IgD-negative memory B cell (primary cell): ENCODE measurements around the gene OS9. TPM values are rescaled to one million over a fixed set of nuclear protein-coding genes. Genes with fewer than 3 reads are reported as not detected.
"Not testable (repeated sequence)": the region's sequence is repeated elsewhere in the genome, so short reads cannot be mapped to it uniquely, and the experiment has no call there.

Experiments used
- H3K27ac Mint-ChIP-seq, 3 donors: one replicate each; pipeline ENCODE4 v1.8.0; 2020 to 2022; ENCODE audit warnings: mild to moderate bottlenecking in 3 of 3, mixed read lengths in 3 of 3, moderate library complexity in 1 of 3
- H3K27me3 Mint-ChIP-seq: one replicate; pipeline ENCODE4 v1.8.0; 2021; ENCODE audit warnings: mixed read lengths
- H3K36me3 Mint-ChIP-seq: one replicate; pipeline ENCODE4 v1.8.0; 2020; ENCODE audit warnings: mild to moderate bottlenecking, mixed read lengths
- H3K4me1 Mint-ChIP-seq, 3 donors: one replicate each; pipeline ENCODE4 v1.8.0; 2020 to 2022; ENCODE audit warnings: mixed read lengths in 3 of 3, mild to moderate bottlenecking in 1 of 3
- H3K4me3 Mint-ChIP-seq, 4 donors: one replicate each; pipeline ENCODE4 v1.8.0; 2020 to 2022; ENCODE audit warnings: mild to moderate bottlenecking in 4 of 4, mixed read lengths in 4 of 4, moderate library complexity in 3 of 4
- H3K9me3 Mint-ChIP-seq, 3 donors: one replicate each; pipeline ENCODE4 v1.8.0; 2020 to 2021; ENCODE audit warnings: mixed read lengths in 3 of 3, mild to moderate bottlenecking in 1 of 3
- polyA plus RNA-seq: library from polyadenylated mRNA; unstranded; fragments of 300-500 nt; fragmentation: Illumina TruSeq; gene quantifications from one replicate; pipeline ENCODE4 v1.2.3, GENCODE V29; 2021

OS9 gene
- 70.4 TPM for polyA plus RNA-seq

GRCh38 chr12:57693659-57694458 lies at the start of gene OS9:
Gene OS9 (plus strand): TSS chr12:57694132. CDS start chr12:57694162, 30 bp downstream.
- Mint-ChIP-seq H3K9me3 (no peaks in the 10 kb centered on the region), H3K4me3 (no peak within 1 kb of the TSS), H3K36me3 (peaks cover 5% of the 10 kb centered on the region), H3K27ac (no peak within 1 kb of the TSS), H3K4me1 (peaks cover 2 to 3% (median 2%) of the 10 kb centered on the region in 3 donors), H3K27me3 (peaks cover 2% of the 10 kb centered on the region)

GRCh38 chr12:57645990-57646658 lies 47.8 kb upstream of the OS9 start:
- H3K27ac Mint-ChIP-seq, H3K4me1 Mint-ChIP-seq, H3K9me3 Mint-ChIP-seq, H3K4me3 Mint-ChIP-seq, H3K27me3 Mint-ChIP-seq, H3K36me3 Mint-ChIP-seq: not testable (repeated sequence)

- H3K27me3 Mint-ChIP-seq, H3K36me3 Mint-ChIP-seq, H3K4me1 Mint-ChIP-seq, H3K4me3 Mint-ChIP-seq, H3K9me3 Mint-ChIP-seq, H3K27ac Mint-ChIP-seq: not testable (repeated sequence)
These were observed 47.3 kb upstream of the OS9 start for GRCh38 chr12:57646659-57647049.

- H3K4me3 Mint-ChIP-seq = no peak overlapping the region
- H3K36me3 Mint-ChIP-seq = no peaks in the 10 kb centered on the region
- H3K9me3 Mint-ChIP-seq = peaks cover 2 to 10% (median 5%) of the 10 kb centered on the region in 3 donors
- no peak overlapping the region for H3K27ac Mint-ChIP-seq
- H3K4me1 Mint-ChIP-seq = no peaks in the 10 kb centered on the region
- H3K27me3 Mint-ChIP-seq = peaks cover 7% of the 10 kb centered on the region
These were observed 39.9 kb upstream of the OS9 start for GRCh38 chr12:57654042-57654441.

GRCh38 chr12:57655541-57656240 lies 38.2 kb upstream of the OS9 start:
- Mint-ChIP-seq H3K27me3 (peaks cover 7% of the 10 kb centered on the region), H3K4me3 (no peak overlapping the region), H3K27ac (no peak overlapping the region)

GRCh38 chr12:57656408-57656807 lies 37.5 kb upstream of the OS9 start:
- H3K27me3 Mint-ChIP-seq = not testable (repeated sequence)

More at GRCh38 chr12:57655541-57656240, 38.2 kb upstream of the OS9 start:
- Mint-ChIP-seq H3K36me3 (no peaks in the 10 kb centered on the region), H3K9me3 (peaks cover 2 to 10% (median 5%) of the 10 kb centered on the region in 3 donors), H3K4me1 (no peaks in the 10 kb centered on the region)

GRCh38 chr12:57657744-57658143 lies 36.2 kb upstream of the OS9 start:
- no peaks in the 10 kb centered on the region for H3K4me1 Mint-ChIP-seq
- H3K27ac Mint-ChIP-seq = no peak overlapping the region
- H3K9me3 Mint-ChIP-seq = peaks cover 2 to 10% (median 8%) of the 10 kb centered on the region in 3 donors
- H3K36me3 Mint-ChIP-seq = no peaks in the 10 kb centered on the region
- H3K4me3 Mint-ChIP-seq = no peak overlapping the region
- H3K27me3 Mint-ChIP-seq = peaks cover 7% of the 10 kb centered on the region

More at GRCh38 chr12:57656408-57656807, 37.5 kb upstream of the OS9 start:
- H3K36me3 Mint-ChIP-seq, H3K4me3 Mint-ChIP-seq, H3K9me3 Mint-ChIP-seq, H3K4me1 Mint-ChIP-seq, H3K27ac Mint-ChIP-seq: not testable (repeated sequence)

GRCh38 chr12:57658890-57659289 lies 35.0 kb upstream of the OS9 start:
- Mint-ChIP-seq H3K27ac (no peak overlapping the region), H3K36me3 (no peaks in the 10 kb centered on the region), H3K9me3 (peaks cover 0 to 8% (median 7%) of the 10 kb centered on the region in 3 donors), H3K4me3 (no peak overlapping the region), H3K27me3 (peaks cover 7% of the 10 kb centered on the region), H3K4me1 (no peaks in the 10 kb centered on the region)

GRCh38 chr12:57661376-57661775 lies 32.6 kb upstream of the OS9 start:
- Mint-ChIP-seq H3K36me3 (peaks cover 1% of the 10 kb centered on the region), H3K27ac (no peak overlapping the region), H3K4me1 (no peaks in the 10 kb centered on the region), H3K9me3 (peaks cover 0 to 4% (median 0%) of the 10 kb centered on the region in 3 donors), H3K4me3 (no peak overlapping the region), H3K27me3 (peaks cover 7% of the 10 kb centered on the region)

- H3K9me3 Mint-ChIP-seq, H3K27ac Mint-ChIP-seq, H3K27me3 Mint-ChIP-seq, H3K36me3 Mint-ChIP-seq, H3K4me1 Mint-ChIP-seq, H3K4me3 Mint-ChIP-seq: not testable (repeated sequence)
These were observed 28.7 kb upstream of the OS9 start for GRCh38 chr12:57665066-57665820.

GRCh38 chr12:57666897-57667296 lies 27.0 kb upstream of the OS9 start:
- H3K27ac Mint-ChIP-seq = no peak overlapping the region
- H3K9me3 Mint-ChIP-seq = no peaks in the 10 kb centered on the region
- no peaks in the 10 kb centered on the region for H3K4me1 Mint-ChIP-seq
- H3K27me3 Mint-ChIP-seq = peaks cover 4% of the 10 kb centered on the region
- peaks cover 3% of the 10 kb centered on the region for H3K36me3 Mint-ChIP-seq
- no peak overlapping the region for H3K4me3 Mint-ChIP-seq

- not testable (repeated sequence) for H3K27me3 Mint-ChIP-seq, H3K27ac Mint-ChIP-seq, H3K9me3 Mint-ChIP-seq, H3K4me1 Mint-ChIP-seq, H3K4me3 Mint-ChIP-seq, H3K36me3 Mint-ChIP-seq
These were observed 24.2 kb upstream of the OS9 start for GRCh38 chr12:57669691-57670090.

GRCh38 chr12:57671811-57672210 lies 22.1 kb upstream of the OS9 start:
- H3K27ac Mint-ChIP-seq, H3K27me3 Mint-ChIP-seq, H3K4me3 Mint-ChIP-seq, H3K9me3 Mint-ChIP-seq, H3K4me1 Mint-ChIP-seq, H3K36me3 Mint-ChIP-seq: not testable (repeated sequence)

- peaks cover 4% of the 10 kb centered on the region for H3K36me3 Mint-ChIP-seq
- no peak overlapping the region for H3K27ac Mint-ChIP-seq
- H3K9me3 Mint-ChIP-seq = no peaks in the 10 kb centered on the region
These were observed 21.1 kb upstream of the OS9 start for GRCh38 chr12:57672801-57673200.

GRCh38 chr12:57674691-57675090 lies 19.2 kb upstream of the OS9 start:
- Mint-ChIP-seq H3K36me3 (peaks cover 4% of the 10 kb centered on the region), H3K4me3 (no peak overlapping the region), H3K9me3 (no peaks in the 10 kb centered on the region), H3K4me1 (no peaks in the 10 kb centered on the region), H3K27ac (no peak overlapping the region), H3K27me3 (peaks cover 8% of the 10 kb centered on the region)

More at GRCh38 chr12:57672801-57673200, 21.1 kb upstream of the OS9 start:
- peaks cover 8% of the 10 kb centered on the region for H3K27me3 Mint-ChIP-seq
- H3K4me1 Mint-ChIP-seq = no peaks in the 10 kb centered on the region
- no peak overlapping the region for H3K4me3 Mint-ChIP-seq
